Large intestine (tissue), 3 donors: ENCODE measurements around the gene TUBGCP3. TPM values are rescaled to one million over a fixed set of nuclear protein-coding genes. Genes with fewer than 3 reads are reported as not detected.

ENCODE experiments used
- DNase-seq, 2 donors: peaks; one replicate each; pipeline versions ENCODE4 v3.0.0 to v3.0.0-alpha.2; 2013
- H3K27ac ChIP-seq: one replicate; pipeline ENCODE4 v1.5.1; 2013; ENCODE audit warnings: low read length
- H3K27me3 ChIP-seq: 2 replicates; pipeline ENCODE4 v1.6.1; 2013; ENCODE audit warnings: low read length; ENCODE audit not compliant: control insufficient read depth, insufficient read depth
- H3K36me3 ChIP-seq: 2 replicates; pipeline ENCODE4 v1.6.1; 2013; ENCODE audit warnings: low read length; ENCODE audit not compliant: control insufficient read depth, insufficient read depth
- H3K4me1 ChIP-seq: one replicate; pipeline ENCODE4 v1.6.1; 2013; ENCODE audit warnings: low read length; ENCODE audit not compliant: control insufficient read depth, insufficient read depth
- H3K4me3 ChIP-seq: one replicate; pipeline ENCODE4 v1.5.1; 2013; ENCODE audit warnings: low read length
- H3K9me3 ChIP-seq: one replicate; pipeline ENCODE4 v1.6.1; 2013; ENCODE audit warnings: mild to moderate bottlenecking, low read depth, low read length, moderate library complexity; ENCODE audit not compliant: control insufficient read depth
- WGBS: methylation state at CpG from one replicate; pipeline ENCODE4 v1.1.5; 2013; ENCODE audit warnings: low lambda C conversion rate; ENCODE audit not compliant: insufficient coverage; 5-methylcytosine and 5-hydroxymethylcytosine counted together
- polyA plus RNA-seq: library from polyadenylated mRNA; unstranded; fragments of 120-200 nt; gene quantifications from one replicate; pipeline ENCODE4 v1.2.1, GENCODE V29; 2013

Gene TUBGCP3
- polyA plus RNA-seq, 1 donor: 23.5 TPM

DNA sequence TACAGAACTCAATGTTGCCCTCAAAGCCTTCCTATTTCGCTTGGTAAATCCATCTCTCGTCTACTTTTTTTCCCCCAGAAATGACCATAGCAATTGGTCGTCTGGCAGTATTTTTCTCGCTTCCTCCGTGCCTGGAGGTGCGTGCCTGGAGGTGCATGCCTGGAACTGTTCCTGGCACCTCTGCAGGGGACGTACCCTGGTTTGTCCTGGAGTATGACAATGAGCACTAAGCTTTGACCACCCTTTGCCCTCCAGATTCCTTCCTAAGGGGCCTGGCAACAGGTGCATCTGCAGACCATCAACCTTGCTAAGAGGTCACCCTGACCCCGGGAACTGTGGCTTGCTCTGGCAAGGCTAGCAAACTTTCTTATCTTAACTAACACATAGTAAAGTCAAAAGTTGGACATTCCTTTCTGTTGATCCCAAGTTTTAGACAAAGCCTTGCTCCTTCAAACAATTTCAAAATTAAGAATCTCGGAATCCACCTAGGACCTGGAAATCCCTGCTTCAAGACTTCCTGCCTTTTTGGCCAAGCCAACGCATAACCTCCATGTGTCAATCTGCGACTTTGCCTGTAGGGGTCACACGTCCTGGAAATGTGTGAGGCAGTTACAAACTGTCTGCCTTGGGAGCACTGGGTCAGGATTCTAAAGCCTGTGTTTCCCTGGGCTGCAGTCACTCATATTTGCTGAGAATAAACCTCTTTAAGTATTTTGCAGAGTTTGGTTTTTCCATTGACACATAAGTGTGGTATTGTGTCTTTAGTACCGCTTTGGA is 28.8 kb upstream of the TUBGCP3 start:
- H3K4me1 ChIP-seq: peaks cover 2% of the 10 kb centered on the region
- H3K27ac ChIP-seq: no peak overlapping the region
- no peak overlapping the region for H3K4me3 ChIP-seq
- peaks cover 12% of the 10 kb centered on the region for H3K27me3 ChIP-seq
- H3K36me3 ChIP-seq: no peaks in the 10 kb centered on the region
- H3K9me3 ChIP-seq: no peaks in the 10 kb centered on the region
- no CpG with 5 or more reads among the region's 13 CpGs for WGBS
- DNase-seq: peak; percentile 23 to 61

DNA sequence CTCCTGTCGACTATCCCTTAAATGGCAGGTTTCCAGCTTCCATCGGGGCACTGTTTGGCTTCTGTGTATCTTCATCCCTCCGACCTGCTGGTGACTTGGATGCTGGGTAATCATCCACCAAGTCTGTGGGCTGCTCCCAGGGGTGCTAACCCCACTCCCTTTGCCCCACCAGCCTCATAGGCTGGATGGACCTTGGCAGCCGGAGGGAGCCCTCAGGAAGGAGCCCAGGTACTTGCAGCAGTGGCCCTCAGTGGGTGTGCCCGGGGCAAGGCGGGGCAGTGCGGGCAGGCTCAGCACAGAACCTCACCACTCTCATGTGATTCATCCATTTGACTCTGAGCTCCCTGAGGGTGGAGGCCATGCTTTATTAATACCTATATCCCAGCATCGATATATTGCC is 27.4 kb upstream of the TUBGCP3 start:
- H3K36me3 ChIP-seq: no peaks in the 10 kb centered on the region
- peaks cover 2% of the 10 kb centered on the region for H3K4me1 ChIP-seq
- WGBS: no CpG with 5 or more reads among the region's 8 CpGs
- peaks cover 12% of the 10 kb centered on the region for H3K27me3 ChIP-seq
- no peak overlapping the region for H3K4me3 ChIP-seq
- DNase-seq: no peak
- H3K27ac ChIP-seq: no peak overlapping the region
- H3K9me3 ChIP-seq: no peaks in the 10 kb centered on the region

DNA sequence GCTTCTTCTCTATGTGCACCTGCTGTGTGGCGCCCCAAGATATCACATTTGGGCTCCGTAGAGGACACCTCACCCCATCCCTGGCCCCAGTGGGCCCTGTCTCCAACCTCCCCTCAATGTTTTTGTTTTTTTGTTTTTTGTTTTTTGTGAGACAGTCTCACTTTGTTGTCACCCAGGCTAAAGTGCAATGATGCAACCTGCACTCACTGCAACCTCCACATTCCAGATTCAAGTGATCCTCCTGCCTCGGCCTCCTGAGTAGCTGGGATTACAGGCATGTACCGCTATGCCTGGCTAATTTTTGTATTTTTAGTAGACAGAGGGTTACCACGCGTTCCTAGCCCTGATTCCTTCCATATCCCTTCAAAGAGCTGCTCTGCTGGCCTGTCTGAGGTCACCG is 26.9 kb upstream of the TUBGCP3 start:
- WGBS: no CpG with 5 or more reads among the region's 7 CpGs
- Histone ChIP-seq H3K4me1 (peaks cover 2% of the 10 kb centered on the region), H3K27ac (no peak overlapping the region), H3K27me3 (peaks cover 12% of the 10 kb centered on the region), H3K9me3 (no peaks in the 10 kb centered on the region), H3K4me3 (no peak overlapping the region), H3K36me3 (no peaks in the 10 kb centered on the region)
- DNase-seq: no peak

DNA sequence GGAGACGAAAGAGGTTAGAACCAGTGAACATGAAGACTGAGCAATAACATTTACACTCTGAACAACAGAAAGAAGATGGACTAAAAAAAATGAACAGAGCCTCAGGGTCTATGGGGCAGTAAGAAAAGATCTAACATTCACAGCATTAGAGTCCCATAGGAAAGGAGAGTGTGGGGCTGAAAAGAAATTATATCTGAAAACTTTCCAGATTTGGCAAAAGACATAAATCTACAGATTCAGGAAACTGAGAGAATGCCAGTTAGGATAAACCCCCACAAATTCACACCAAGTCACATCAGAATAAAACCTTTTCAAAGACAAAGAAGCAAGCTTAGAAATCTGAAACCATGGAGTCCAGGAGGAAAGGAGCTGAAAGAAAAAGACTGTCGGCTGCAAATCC is 20.3 kb upstream of the TUBGCP3 start:
- Histone ChIP-seq H3K9me3 (no peaks in the 10 kb centered on the region), H3K36me3 (no peaks in the 10 kb centered on the region), H3K4me1 (peaks cover 2% of the 10 kb centered on the region), H3K27ac (no peak overlapping the region), H3K4me3 (no peak overlapping the region), H3K27me3 (peaks cover 3% of the 10 kb centered on the region)
- no peak for DNase-seq
- 95% methylated on average over 2 of the region's 2 CpGs for WGBS

DNA sequence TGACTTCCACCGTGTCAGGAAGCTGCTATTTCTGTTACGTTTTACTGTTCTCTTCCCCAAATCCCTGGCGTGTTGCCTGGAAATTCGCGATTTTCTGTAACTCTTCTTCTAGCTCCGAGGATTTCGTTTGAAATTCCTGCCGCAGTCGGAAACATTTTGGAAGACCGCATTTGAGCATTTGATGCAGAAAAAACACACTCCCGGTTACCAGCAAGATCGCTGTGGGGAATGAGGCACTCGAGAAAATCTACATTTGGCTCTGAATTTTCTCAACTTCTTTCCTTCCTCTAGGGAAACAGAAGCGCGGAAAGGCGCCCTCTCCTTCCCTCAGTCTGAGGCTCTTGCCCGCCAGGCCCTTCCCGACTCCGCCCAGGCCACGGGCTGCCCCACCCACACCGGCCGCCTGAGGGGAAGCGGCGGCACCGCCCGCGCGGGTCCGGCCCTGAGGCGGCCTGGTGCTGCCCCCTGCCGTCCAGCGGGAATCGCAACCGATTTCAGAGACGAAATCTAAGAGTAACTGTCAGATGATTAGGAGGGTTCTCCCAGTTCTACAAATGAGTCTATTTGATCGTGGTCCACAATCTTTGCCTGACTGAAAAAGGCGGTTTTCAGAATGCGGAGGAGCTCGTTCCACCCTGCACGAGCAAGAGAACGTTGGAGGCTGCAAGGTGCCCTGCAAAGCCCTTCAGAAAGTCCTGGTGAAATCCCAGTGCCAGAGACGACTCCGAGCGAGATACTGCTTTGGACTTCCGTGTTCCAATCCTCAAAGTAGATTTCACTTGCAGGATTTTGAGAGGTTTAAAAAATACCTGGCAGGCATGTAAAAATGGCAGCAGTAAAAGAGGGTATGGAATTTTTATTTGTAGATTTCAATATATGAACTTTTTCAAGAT is 18.4 kb upstream of the TUBGCP3 start:
- peak; percentile 86 to 89 for DNase-seq
- H3K27ac ChIP-seq: peak overlapping the region; percentile 32
- WGBS: 8% methylated on average over 2 of the region's 45 CpGs
- H3K36me3 ChIP-seq: no peaks in the 10 kb centered on the region
- peaks cover 2% of the 10 kb centered on the region for H3K4me1 ChIP-seq
- peak overlapping the region; percentile 40 for H3K4me3 ChIP-seq
- no peaks in the 10 kb centered on the region for H3K9me3 ChIP-seq
- peaks cover 4% of the 10 kb centered on the region for H3K27me3 ChIP-seq

DNA sequence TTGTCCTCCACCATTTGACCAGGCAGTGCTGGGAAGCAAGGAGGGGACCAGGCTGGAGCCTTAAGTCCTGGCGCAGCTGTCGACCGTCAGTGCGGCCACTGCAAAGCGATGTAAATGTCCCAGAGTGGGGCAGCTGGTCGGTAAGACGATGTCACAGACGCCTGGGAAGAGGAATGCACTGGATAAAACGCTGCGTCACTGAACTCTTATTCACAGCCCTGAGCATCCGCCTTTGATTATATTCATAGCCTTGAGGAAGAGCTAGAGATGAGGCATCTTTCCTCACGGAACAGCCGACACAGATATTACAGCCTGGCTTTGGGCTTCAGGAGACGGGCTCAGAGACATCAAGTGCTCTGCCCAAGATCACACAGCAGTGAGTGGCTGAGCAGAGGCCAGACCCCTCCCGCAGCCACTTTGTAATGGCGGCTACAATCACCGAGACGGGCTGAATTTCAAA is 17.6 kb upstream of the TUBGCP3 start:
- peaks cover 4% of the 10 kb centered on the region for H3K27me3 ChIP-seq
- no peaks in the 10 kb centered on the region for H3K9me3 ChIP-seq
- H3K27ac ChIP-seq: peak overlapping the region; percentile 32
- no peaks in the 10 kb centered on the region for H3K36me3 ChIP-seq
- H3K4me1 ChIP-seq: peaks cover 2% of the 10 kb centered on the region
- H3K4me3 ChIP-seq: peak overlapping the region; percentile 40
- no peak for DNase-seq
- WGBS: no CpG with 5 or more reads among the region's 18 CpGs

DNA sequence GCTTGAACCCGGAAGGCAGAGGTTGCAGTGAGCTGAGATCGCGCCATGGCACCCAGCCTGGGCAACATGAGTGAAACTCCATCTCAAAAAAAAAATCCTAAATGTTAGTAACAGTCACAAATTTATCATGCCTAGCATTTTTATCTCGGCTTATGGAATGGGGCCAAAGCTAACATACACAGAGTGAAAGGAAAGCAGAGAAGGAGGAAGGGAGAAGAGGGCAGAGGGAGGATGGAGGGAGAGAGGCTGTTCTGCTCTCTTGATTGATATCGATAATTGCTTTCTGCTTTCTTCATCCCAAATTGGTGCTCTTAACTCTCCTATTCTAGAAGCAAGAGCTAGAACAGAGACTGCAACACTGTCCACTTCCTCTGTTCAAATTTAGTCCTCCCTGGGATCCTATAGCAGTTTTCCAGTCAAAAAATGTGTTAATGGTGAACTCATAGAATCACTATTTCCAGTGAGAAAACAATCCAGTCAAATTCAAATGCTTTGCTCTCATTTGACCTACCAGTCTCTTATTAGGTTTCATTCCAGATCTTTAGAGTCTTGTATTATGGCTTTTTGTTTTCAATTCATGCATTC is 15.8 kb upstream of the TUBGCP3 start:
- DNase-seq: no peak
- H3K4me3 ChIP-seq: no peak overlapping the region
- no peak overlapping the region for H3K27ac ChIP-seq
- H3K4me1 ChIP-seq: peaks cover 2% of the 10 kb centered on the region
- no peaks in the 10 kb centered on the region for H3K36me3 ChIP-seq
- H3K27me3 ChIP-seq: peaks cover 4% of the 10 kb centered on the region
- WGBS: 86% methylated on average over 1 of the region's 5 CpGs
- H3K9me3 ChIP-seq: no peaks in the 10 kb centered on the region

DNA sequence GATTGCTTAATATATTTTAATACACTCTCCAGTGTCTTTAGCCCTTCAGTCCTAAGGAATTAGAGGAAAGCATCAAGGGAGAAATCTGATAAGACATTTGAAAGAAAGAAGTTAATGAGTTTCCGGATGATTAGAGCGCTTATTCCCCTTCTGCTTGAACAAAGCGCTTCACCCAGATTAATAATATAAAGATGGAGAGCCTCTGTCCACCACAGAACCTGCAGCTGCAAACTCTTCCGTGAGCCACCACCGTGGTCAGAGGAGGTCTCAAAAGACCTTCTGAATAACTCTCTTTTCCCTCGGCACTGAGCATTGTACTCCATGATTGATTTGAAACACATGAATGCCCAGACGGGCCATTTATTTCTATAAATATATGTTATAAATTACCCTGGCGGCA is 14.2 kb upstream of the TUBGCP3 start:
- peaks cover 4% of the 10 kb centered on the region for H3K27me3 ChIP-seq
- peaks cover 2% of the 10 kb centered on the region for H3K4me1 ChIP-seq
- WGBS: 77% methylated on average over 3 of the region's 8 CpGs

DNA sequence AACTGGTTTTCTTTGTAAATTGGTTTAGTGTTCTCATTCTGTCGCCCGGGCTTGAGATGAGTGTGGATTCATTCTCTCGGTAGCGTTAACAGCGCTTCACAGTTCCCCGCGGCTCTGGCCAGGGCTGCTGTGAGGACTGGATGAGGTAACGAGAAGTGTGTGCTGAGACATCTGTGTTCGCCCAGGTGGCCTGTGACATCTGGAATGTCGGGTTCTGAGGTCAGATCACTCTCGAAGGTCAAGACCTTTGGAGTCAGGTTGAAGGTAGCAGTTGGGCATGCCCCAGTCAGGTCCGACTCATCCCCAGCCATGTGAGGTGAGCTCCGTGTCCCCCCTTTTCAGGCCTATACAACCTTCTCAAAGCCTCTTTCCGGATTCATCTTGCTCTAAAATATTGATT is 13.4 kb upstream of the TUBGCP3 start:
- Histone ChIP-seq H3K36me3 (no peaks in the 10 kb centered on the region), H3K4me3 (no peak overlapping the region), H3K27me3 (peaks cover 4% of the 10 kb centered on the region), H3K27ac (no peak overlapping the region), H3K9me3 (no peaks in the 10 kb centered on the region), H3K4me1 (peaks cover 2% of the 10 kb centered on the region)
- WGBS: no CpG with 5 or more reads among the region's 14 CpGs
- DNase-seq: no peak

More for the DNA sequence above, 14.2 kb upstream of the TUBGCP3 start:
- Histone ChIP-seq H3K27ac (no peak overlapping the region), H3K36me3 (no peaks in the 10 kb centered on the region), H3K9me3 (no peaks in the 10 kb centered on the region), H3K4me3 (no peak overlapping the region)
- DNase-seq: no peak

DNA sequence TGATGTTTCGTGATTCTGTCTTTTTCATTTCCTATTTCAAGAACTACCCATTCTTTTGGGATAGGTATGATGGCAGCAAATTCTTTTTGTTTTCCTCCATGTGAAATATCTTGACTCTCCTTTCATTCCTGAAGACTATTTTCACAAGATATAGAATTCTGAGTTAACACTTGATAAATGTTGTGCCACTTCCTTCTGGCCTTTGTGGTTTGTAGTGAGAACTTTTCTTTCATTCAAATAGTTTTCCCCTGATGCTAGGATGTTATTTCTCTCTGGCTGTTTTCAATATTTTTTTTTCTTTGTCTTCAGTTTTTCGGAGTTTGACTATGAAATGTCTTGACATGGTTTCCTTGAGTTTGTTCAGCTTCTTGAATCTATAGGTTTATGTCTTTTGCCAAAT is 8.3 kb upstream of the TUBGCP3 start:
- no peaks in the 10 kb centered on the region for H3K27me3 ChIP-seq
- DNase-seq: no peak
- H3K4me1 ChIP-seq: no peaks in the 10 kb centered on the region
- H3K4me3 ChIP-seq: no peak overlapping the region
- H3K36me3 ChIP-seq: no peaks in the 10 kb centered on the region
- H3K9me3 ChIP-seq: no peaks in the 10 kb centered on the region
- WGBS: 100% methylated on average over 2 of the region's 2 CpGs
- H3K27ac ChIP-seq: no peak overlapping the region
